NB4 (cell line): ENCODE measurements around the gene SPPL3.

ENCODE experiments used
- DNase-seq: peaks from one replicate; pipeline ENCODE4 v3.0.0; 2010; ENCODE audit warnings: low read depth
- H3K4me3 ChIP-seq: one replicate; pipeline ENCODE4 v1.5.1; 2011; ENCODE audit warnings: mild to moderate bottlenecking, low read depth, low read length, moderate library complexity
- MAX ChIP-seq: IDR thresholded peaks from 2 replicates; pipeline ENCODE4 v1.6.1; 2011; ENCODE audit warnings: low read depth, low read length
- MYC ChIP-seq: IDR thresholded peaks from 2 replicates; pipeline ENCODE4 v1.6.1; 2011; ENCODE audit warnings: low read depth, low read length
- POLR2A ChIP-seq: IDR thresholded peaks from 2 replicates; pipeline ENCODE4 v1.6.1; 2011; ENCODE audit warnings: mild to moderate bottlenecking; ENCODE audit not compliant: insufficient read length; ENCODE audit errors: extremely low read depth
- TF ChIP-seq, protein P1 (sequence below): IDR thresholded peaks from one replicate; pipeline ENCODE4 v1.5.1; 2012; ENCODE audit warnings: low read depth, low read length

The SPPL3 gene

GRCh38 chr12:120726961-120727360 is 177.2 kb downstream of the SPPL3 start:
- no peak overlapping the region for H3K4me3 ChIP-seq
- TF ChIP-seq MYC = no peak
- TF ChIP-seq, protein P1, sequence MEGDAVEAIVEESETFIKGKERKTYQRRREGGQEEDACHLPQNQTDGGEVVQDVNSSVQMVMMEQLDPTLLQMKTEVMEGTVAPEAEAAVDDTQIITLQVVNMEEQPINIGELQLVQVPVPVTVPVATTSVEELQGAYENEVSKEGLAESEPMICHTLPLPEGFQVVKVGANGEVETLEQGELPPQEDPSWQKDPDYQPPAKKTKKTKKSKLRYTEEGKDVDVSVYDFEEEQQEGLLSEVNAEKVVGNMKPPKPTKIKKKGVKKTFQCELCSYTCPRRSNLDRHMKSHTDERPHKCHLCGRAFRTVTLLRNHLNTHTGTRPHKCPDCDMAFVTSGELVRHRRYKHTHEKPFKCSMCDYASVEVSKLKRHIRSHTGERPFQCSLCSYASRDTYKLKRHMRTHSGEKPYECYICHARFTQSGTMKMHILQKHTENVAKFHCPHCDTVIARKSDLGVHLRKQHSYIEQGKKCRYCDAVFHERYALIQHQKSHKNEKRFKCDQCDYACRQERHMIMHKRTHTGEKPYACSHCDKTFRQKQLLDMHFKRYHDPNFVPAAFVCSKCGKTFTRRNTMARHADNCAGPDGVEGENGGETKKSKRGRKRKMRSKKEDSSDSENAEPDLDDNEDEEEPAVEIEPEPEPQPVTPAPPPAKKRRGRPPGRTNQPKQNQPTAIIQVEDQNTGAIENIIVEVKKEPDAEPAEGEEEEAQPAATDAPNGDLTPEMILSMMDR = no peak
- TF ChIP-seq POLR2A = no peak
- TF ChIP-seq MAX = no peak
- DNase-seq = no peak

- TF ChIP-seq MAX (no peak), POLR2A (no peak), MYC (no peak)
- TF ChIP-seq, protein P1 = no peak
- DNase-seq = no peak
- H3K4me3 ChIP-seq = peak overlapping the region; percentile 65
These were observed 177.7 kb downstream of the SPPL3 start for GRCh38 chr12:120726510-120726793.

- peak; percentile 94 for DNase-seq
- peak within 1 kb of the TSS; percentile 65 for H3K4me3 ChIP-seq
- TF ChIP-seq, protein P1 = no peak
- TF ChIP-seq POLR2A (peak; percentile 75), MAX (peak; percentile 57), MYC (peak; percentile 57)
These were observed 178.3 kb downstream of the SPPL3 start, which contains the start of gene ACADS for GRCh38 chr12:120725659-120726509. ACADS (plus strand) TSS chr12:120725826; CDS start chr12:120725886, 60 bp downstream.

- TF ChIP-seq MAX = no peak
- TF ChIP-seq POLR2A = no peak
- TF ChIP-seq, protein P1 = no peak
- no peak for TF ChIP-seq MYC
- DNase-seq = no peak
- H3K4me3 ChIP-seq = peak overlapping the region; percentile 53
These were observed 179.0 kb downstream of the SPPL3 start for GRCh38 chr12:120725151-120725658.

GRCh38 chr12:120724720-120725119 is 179.4 kb downstream of the SPPL3 start:
- TF ChIP-seq, protein P1 = no peak
- no peak overlapping the region for H3K4me3 ChIP-seq
- DNase-seq = no peak

DNA sequence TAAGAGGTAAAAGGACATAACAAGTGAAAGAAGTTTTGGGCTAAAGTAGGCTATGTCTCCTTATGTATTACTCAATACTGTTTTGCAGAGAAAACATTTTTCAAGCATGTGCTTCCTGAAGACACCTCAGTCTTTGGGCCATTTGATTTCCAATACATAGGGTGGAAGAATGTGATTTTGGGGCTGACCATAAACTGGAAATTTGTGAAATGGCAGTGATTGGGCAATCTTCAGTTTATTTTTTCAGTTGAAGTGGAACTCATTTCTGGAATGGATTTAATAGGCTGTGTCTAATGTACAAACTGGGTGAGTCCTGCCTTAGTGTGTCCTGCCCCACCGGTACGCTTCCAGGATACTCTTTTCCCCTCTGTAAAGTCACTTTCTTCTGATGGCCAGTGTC is 181.4 kb downstream of the SPPL3 start:
- no peak for DNase-seq
- no peak overlapping the region for H3K4me3 ChIP-seq
- TF ChIP-seq MAX = no peak
- no peak for TF ChIP-seq MYC
- TF ChIP-seq POLR2A = no peak
- TF ChIP-seq, protein P1 = no peak
